Bone marrow (tissue), 2 donors: ENCODE data around the gene GRXCR2.

ENCODE experiments used
- DNase-seq, 2 donors: peaks; one replicate each; lab custom pipeline; 2025; lab: John Stamatoyannopoulos, UW

Gene GRXCR2

GRCh38 chr5:145834917-145835847 is 37.6 kb downstream of the GRXCR2 start, which contains the start of gene PRELID2:
Gene PRELID2, minus strand, starts transcription at chr5:145835342. Its CDS starts 91 bp downstream, at chr5:145835251.
- peak in 1 of 2 donors; percentile 56 for DNase-seq

GRCh38 chr5:145834554-145834916 is 38.3 kb downstream of the GRXCR2 start:
- no peak for DNase-seq

- no peak for DNase-seq
These were observed 39.1 kb downstream of the GRXCR2 start for GRCh38 chr5:145833631-145834200.

- no peak for DNase-seq
These were observed 42.2 kb downstream of the GRXCR2 start for GRCh38 chr5:145830594-145830993.

GRCh38 chr5:145829708-145830361 is 43.0 kb downstream of the GRXCR2 start:
- no peak for DNase-seq

- no peak for DNase-seq
These were observed 45.7 kb downstream of the GRXCR2 start for GRCh38 chr5:145826895-145827674.

GRCh38 chr5:145825751-145826180 is 47.0 kb downstream of the GRXCR2 start:
- no peak for DNase-seq

- DNase-seq = no peak
These were observed 48.8 kb downstream of the GRXCR2 start for GRCh38 chr5:145824040-145824439.

GRCh38 chr5:145818604-145819003 is 54.2 kb downstream of the GRXCR2 start:
- no peak for DNase-seq

GRCh38 chr5:145812877-145813276 is 59.9 kb downstream of the GRXCR2 start:
- no peak for DNase-seq

- no peak for DNase-seq
These were observed 60.8 kb downstream of the GRXCR2 start for GRCh38 chr5:145811834-145812625.
